Right lung (tissue), 10 donors: ENCODE results near the gene TMEM147. TPM values are rescaled to one million over a fixed set of nuclear protein-coding genes. Genes with fewer than 3 reads are reported as not detected.

Source experiments
- DNase-seq, 2 donors: peaks; one replicate each; pipeline ENCODE4 v3.0.0-alpha.2; 2013
- long read RNA-seq, 8 donors: transcript quantifications; one replicate each; lab custom pipeline, GENCODE V29; 2026
- polyA plus RNA-seq, 5 donors: library from polyadenylated mRNA; unstranded; fragments of 120-200 nt; gene quantifications; one replicate each; pipeline versions ENCODE4 v1.2.1 to v1.2.3, GENCODE V29; 2013; ENCODE audit warnings: inconsistent platforms in 1 of 5, low replicate concordance in 1 of 5; ENCODE audit not compliant: insufficient read length in 5 of 5, insufficient read depth in 1 of 5

Gene TMEM147, protein sequence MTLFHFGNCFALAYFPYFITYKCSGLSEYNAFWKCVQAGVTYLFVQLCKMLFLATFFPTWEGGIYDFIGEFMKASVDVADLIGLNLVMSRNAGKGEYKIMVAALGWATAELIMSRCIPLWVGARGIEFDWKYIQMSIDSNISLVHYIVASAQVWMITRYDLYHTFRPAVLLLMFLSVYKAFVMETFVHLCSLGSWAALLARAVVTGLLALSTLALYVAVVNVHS
- 10 to 100 TPM; 48.9 to 78.4 (median 58.9) TPM for polyA plus RNA-seq
- long read RNA-seq, donor 1, transcript TMEM147-207 (2 exons, 1,783 nt) = minor isoform, 9 of 113 reads
- long read RNA-seq, donor 1, transcript TMEM147-201 (7 exons, 899 nt) = major isoform, 48 of 113 reads
- long read RNA-seq, donor 1, partial matches to known transcripts = 49 of 113 reads
- long read RNA-seq, donor 1, other reads (novel, unspliced or antisense) = 0 of 113 reads
- long read RNA-seq, donor 2, transcript TMEM147-201 (7 exons, 899 nt) = major isoform, 25 of 49 reads
- long read RNA-seq, donor 2, partial matches to known transcripts = 21 of 49 reads
- long read RNA-seq, donor 2, other reads (novel, unspliced or antisense) = 0 of 49 reads
- long read RNA-seq, donor 3, transcript TMEM147-202 (6 exons, 935 nt) = minor isoform, 6 of 102 reads
- long read RNA-seq, donor 3, transcript TMEM147-201 (7 exons, 899 nt) = major isoform, 53 of 102 reads
- long read RNA-seq, donor 3, transcript TMEM147-207 (2 exons, 1,783 nt) = minor isoform, 8 of 102 reads
- long read RNA-seq, donor 3, partial matches to known transcripts = 31 of 102 reads
- long read RNA-seq, donor 3, other reads (novel, unspliced or antisense) = 0 of 102 reads
- long read RNA-seq, donor 4, transcript TMEM147-207 (2 exons, 1,783 nt) = minor isoform, 7 of 57 reads
- long read RNA-seq, donor 4, transcript TMEM147-201 (7 exons, 899 nt) = major isoform, 22 of 57 reads
- long read RNA-seq, donor 4, partial matches to known transcripts = 23 of 57 reads
- long read RNA-seq, donor 4, other reads (novel, unspliced or antisense) = 0 of 57 reads
- long read RNA-seq, donor 5, transcript TMEM147-201 (7 exons, 899 nt) = major isoform, 60 of 116 reads
- long read RNA-seq, donor 5, transcript TMEM147-207 (2 exons, 1,783 nt) = minor isoform, 5 of 116 reads
- long read RNA-seq, donor 5, partial matches to known transcripts = 48 of 116 reads
- long read RNA-seq, donor 5, other reads (novel, unspliced or antisense) = 0 of 116 reads
- long read RNA-seq, donor 6, transcript TMEM147-201 (7 exons, 899 nt) = major isoform, 61 of 121 reads
- long read RNA-seq, donor 6, partial matches to known transcripts = 52 of 121 reads
- long read RNA-seq, donor 6, other reads (novel, unspliced or antisense) = 0 of 121 reads
- long read RNA-seq, donor 7, transcript TMEM147-201 (7 exons, 899 nt) = major isoform, 54 of 92 reads
- long read RNA-seq, donor 7, partial matches to known transcripts = 29 of 92 reads
- long read RNA-seq, donor 7, other reads (novel, unspliced or antisense) = 0 of 92 reads
- long read RNA-seq, donor 8, transcript TMEM147-201 (7 exons, 899 nt) = major isoform, 18 of 36 reads
- long read RNA-seq, donor 8, partial matches to known transcripts = 15 of 36 reads
- long read RNA-seq, donor 8, other reads (novel, unspliced or antisense) = 0 of 36 reads

DNA sequence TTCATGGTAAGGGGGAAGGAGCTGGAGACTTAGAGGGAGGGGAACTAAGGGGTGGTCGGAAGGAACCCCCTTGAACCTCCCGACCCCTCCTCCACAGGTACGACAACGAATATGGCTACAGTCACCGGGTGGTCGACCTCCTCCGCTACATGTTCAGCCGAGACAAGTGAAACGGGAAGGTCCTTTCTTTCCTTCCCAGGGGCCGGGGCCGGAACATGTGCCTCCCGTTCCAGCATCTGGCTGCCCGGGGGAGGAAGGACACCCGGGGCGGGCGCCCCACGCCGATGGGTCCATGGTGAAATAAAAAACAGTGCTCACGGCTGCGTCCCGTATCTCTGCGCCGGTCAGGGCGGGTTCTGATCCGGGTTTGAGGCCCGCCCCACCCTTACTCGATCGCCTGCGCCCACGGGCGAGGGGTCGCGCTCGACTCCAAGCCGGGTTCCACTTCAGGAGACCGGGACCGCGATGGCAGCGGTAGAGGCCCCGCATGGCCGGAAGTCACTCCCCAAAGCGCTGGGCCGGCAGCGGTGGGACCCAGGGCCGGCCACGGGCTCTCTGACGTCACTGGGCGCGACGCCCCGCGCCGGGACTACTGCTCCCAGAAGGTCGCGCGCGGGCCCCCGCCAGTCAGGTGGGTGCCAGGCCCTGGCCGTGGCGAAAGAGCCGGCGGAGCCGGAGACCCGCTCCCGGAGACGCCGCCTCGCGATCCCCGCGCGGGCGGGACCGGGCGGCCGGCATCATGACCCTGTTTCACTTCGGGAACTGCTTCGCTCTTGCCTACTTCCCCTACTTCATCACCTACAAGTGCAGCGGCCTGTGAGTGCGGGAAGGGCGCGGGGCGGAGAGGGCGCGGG is at the start of gene TMEM147:
Gene TMEM147, plus strand, starts transcription at position 626 of the 854 bp plus-strand sequence. Its CDS starts 114 bp downstream, at position 740.
- peak; percentile 90 to 91 for DNase-seq

DNA sequence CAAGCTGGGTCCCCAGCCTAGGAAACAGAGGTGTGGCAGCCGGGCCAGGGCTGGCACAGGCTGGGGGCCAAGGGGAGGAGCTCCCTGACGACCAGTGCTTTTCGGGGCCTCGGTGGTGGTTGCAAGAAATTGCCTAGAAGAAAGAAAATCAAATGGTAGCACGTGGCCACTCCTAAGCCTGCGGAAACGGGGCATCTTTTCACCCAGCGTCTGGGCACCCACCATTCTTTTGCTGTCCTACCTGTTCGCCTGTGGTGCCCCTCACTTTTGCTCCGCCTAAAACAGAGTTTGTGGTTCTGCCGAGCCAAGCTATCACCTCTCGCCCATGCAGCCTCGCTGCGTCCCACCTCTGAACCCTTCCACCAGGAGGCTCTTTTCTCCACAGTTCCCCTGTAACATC is 48.0 kb upstream of the TMEM147 start:
- no peak for DNase-seq

DNA sequence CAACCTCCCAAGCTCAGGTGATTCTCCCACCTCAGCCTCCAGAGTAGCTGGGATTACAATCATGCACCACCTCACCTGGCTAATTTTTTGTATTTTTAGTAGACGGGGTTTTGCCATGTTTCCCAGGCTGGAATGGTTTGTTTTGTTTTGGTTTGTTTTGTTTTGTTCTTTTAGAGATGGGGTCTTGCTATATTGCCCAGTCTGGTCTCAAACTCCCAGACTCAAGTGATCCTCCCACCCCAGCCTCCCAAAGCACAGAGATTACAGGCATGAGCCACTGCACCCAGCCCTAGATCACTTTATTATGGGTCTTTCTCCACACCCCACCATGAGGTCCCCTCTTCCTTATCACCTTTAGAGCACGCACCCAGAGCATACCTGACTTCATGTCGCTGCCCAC is 47.2 kb upstream of the TMEM147 start:
- no peak for DNase-seq

DNA sequence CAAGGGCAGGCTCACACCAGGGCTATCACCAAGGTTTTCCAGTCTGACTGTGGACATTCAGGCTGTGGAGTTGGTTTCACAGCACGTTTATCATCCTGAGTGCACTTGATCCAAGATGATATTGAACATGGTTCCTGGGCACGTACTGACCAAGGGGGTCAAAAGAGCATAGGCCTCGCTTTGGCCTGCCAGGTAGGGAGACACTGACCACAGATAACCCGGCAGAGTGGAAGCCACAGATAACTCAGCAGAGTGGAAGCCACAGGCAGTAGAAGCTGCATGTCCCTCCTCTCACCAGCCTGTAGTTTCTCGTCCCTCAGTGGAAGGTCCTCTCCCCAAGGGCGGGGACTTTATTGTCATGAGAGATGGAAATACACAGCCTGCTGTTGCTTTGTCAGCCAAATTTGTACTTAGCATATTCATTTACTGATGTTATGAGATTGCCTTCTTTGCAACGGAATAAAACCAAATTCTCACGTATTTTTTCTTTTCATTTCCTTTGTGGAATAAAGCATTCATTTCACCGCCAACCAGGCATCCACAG is 46.4 kb upstream of the TMEM147 start:
- DNase-seq = no peak

DNA sequence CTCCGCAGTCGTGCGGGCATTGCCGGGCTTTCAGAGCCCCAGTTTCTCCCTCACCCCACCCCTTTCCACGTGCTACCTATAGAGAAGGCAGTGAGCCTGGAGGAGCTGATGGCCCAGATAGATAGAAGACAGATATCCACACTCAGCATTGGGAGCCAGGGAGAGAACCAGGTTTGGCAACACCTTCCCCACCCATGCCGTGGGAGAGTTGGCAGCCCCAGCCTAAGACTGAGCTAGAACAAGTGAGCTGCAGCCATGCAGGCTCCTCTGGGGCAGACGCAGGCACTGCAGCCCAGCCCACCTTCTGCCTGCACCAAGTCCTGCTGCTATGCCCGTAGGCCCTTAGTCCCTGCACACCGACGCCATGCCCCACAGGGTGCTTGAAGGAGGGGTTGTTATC is 44.8 kb upstream of the TMEM147 start:
- no peak for DNase-seq

DNA sequence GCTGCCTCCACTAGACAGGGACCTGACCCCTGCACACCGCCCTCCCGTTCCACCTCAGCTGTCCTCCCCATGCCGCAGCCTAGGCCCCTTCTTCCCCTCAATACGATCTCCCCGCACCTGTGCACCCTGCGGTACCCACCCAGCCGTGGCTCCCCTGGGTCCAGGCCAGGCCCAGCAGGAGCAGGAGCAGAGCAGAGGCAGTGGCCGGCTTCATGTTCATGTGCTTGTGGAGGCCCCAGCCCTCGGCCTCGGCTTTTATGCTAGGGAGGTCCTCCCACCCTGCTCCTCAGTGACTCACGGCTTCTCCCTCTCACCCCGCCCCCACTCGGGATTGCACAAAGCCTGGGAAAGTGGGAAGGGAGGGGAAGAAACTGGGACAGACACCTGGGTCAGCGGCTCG is 43.7 kb upstream of the TMEM147 start:
- DNase-seq = no peak

DNA sequence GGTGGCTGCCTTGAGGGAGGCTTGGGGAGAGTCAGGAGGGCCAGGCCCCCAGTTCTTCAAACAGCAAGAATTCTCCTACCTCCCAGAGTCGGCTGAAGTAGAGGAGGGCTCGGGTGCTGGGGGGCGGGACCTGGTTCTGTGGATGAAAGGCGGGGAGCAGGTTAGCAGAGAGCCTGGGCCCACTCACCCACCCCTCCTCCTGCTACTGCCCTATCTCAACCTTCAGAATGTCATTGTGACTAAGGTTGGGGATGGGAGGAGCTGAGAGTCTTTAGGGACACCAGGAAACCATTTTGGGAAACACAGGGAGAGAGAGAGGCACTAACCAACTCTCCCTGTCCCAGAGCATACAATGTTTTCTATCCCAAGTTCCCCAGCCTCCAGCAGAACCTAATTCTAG is 42.7 kb upstream of the TMEM147 start:
- DNase-seq = no peak

DNA sequence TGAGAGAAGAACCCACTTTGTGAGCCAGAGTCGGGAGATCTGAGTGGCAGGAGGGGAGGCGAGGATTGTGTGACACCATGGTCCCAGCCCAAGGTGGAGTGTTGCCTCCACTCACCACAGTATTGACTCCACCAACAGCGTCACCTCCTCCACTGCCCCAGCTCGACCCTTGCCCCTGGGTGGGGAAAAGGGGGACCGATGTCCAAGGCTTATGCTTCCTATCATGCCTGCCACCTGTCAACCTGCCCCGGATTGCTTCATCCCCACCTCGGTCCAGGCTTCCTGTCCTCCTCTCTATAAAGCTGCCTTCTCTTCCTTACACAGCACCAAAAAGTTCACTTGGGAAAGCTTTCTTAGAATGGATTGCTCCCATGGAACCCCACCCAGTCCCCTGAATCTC is 39.4 kb upstream of the TMEM147 start:
- no peak for DNase-seq

DNA sequence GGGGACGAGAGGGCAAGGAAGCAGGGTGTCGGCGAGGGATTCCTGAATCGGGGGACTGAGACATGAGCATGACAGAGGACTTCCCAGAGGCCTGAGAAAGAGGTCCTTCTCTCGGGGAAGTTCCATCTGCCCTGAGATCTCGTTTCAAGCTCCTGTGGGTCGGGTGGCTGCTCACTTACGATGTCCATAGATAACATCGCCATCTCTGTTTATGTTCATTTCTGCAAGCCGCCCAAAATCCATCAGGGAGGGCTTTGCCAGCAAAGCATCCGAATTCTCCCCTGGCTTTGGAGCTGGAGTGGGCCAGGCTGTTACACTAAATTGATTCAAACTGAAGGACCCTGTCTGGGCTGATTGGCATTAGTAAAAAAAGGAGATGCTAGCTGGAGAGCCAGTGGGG is 37.9 kb upstream of the TMEM147 start:
- no peak for DNase-seq

DNA sequence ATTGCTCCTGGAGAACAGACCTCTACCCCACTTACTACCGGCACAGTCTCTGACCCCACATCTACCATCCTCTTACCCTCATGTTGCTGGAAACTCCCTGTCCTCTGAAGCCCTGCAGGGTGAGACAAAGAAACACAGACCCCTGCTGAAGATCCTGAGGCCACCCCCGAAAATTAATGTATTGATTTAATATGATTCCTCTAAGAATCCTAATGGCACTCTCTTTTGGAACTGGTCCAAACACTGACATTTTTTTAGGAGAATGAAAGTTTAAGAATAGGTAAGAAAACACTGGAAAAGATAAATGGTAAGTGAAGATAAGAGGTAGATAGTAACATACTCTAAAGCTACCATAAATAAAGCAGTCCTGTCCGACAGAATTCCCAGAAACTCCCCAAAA is 37.3 kb upstream of the TMEM147 start:
- DNase-seq = no peak

DNA sequence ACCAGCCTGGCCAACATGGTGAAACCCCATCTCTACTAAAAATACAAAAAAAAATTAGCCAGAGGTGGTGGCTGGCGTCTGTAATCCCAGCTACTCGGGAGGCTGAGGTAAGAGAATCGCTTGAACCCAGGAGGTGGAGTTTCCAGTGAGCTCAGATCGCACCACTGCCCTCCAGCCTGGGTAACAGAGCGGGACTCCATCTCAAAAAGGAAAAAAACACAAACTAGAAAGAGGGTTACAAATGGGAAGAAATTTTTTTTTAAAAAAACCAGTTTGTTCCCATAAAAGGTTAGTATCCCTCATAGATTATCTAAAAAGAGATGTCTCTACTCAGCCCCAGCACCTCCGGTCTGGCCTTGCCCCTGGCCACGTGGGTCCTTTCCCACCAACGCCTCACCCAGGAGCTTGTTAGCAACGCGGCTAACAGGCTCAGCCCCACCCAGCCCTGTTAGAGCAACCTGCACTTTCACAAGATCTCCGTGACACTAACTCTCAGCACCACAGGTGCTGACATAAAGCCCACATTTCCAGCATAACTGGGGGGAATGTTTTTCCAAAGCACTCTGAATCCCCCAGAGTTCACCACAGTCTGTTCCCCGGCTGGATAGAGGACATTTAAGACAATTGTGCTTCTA is 36.3 kb upstream of the TMEM147 start:
- peak in 1 of 2 donors; percentile 19 for DNase-seq

DNA sequence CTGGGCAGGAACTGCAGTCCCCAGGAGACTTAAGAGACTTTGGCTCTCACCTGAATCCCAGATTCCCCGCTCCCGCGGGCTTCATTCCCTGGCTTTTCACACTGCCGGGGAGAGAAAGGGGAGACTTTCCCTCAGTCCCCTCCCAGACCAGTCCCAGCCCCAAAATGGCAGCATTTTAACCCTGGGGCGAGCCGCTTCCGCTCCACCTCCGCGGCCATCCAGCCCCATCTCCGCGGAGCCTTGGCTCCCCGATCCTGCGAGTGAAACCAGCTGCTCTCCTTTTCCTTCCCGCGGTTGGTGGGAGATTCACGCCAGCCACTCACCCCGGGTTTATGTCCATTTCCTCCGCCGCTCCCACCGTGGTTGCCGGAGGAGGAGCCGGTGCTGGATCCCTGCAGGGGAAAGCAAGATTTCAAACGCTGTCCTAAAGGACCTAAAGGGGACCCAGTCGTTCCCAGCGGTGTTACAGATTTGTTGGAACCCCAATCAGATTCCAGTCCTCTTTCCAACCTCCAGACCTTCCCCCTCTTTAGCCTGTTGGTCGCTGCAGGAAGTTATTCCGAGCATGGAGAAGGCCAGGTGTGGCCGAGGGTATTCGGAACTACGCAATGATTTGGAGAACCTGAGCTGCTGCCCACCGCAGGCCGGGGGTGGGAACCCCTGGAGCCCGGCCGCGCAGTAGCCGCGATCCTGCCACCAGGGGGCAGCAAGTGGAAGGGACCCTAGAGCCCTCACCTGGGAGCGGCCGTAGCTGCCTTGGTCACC is 35.4 kb upstream of the TMEM147 start:
- peak; percentile 79 to 80 for DNase-seq

DNA sequence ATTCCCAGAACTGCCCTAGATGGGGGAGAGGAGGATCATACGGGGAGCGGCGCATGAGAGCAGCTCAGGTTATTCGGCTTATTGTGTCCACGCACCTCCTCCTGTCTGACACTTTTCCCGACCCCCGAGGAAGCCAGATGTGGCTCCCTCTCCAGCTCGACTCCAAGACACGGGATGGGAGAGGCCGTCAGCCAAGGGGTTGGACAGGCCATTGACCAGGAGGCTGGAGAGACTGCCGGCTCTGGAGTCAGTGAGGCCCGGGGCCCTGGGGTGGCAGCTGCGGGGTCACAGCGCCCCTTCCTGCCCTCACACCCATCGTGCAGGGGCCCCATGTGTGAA is 34.8 kb upstream of the TMEM147 start:
- DNase-seq = no peak

DNA sequence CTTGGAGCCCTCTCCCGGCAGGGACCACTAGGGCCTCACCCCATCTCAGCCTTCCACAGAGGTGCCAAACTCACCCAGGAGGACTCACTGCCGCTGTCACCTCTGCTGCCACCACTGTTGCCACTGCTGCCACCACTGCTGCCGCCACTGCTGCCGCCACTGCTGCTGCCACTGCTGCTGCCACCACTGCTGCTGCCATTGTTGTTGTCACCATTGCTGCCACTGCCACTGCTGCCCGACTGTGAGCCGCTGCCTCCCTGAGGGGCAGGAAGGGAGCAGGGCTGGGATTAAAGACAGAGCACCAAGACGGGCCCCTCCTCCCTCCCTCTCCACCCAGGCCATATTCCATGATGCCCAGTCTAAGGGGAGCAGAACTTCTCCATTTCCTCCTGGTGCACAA is 34.1 kb upstream of the TMEM147 start:
- DNase-seq = no peak

DNA sequence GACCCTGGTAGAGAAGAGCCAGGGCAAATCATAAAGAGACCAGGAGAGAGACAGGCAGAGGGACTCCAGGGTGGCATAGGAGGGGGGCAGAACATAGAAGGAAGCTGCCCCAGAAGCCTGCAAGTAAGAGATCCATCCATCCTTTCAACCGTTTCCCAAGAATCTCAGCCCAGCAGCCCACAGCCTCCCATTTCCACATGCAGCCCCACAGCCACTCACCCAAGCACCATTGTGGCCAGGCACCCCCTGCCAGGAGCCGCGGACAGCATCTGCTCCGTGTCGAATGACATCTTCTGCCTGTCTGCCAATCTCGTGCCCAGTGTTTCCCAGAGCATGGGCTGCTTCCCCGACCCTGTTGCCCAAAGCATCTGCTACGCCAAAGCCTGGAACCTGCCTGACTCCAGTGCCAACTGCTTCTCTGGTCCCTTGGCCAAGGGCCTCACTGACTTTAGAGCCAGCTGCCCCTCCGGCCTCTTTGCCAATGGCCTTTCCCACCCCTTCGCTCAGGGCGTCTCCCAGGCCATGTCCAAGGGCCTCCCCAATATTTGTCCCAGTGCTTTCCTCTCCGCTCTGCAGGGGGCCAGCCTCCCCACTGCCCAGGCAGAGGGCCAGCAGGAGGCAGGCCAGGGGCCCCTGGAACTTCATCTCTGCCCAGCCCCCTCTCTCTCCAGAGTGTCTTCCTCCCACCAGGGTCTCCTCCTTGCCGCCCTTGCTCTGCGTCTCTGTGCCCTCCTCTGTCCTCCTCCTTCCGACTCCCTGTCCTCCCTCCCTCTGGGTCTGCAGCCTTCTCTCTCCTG is 32.4 kb upstream of the TMEM147 start:
- DNase-seq = no peak

DNA sequence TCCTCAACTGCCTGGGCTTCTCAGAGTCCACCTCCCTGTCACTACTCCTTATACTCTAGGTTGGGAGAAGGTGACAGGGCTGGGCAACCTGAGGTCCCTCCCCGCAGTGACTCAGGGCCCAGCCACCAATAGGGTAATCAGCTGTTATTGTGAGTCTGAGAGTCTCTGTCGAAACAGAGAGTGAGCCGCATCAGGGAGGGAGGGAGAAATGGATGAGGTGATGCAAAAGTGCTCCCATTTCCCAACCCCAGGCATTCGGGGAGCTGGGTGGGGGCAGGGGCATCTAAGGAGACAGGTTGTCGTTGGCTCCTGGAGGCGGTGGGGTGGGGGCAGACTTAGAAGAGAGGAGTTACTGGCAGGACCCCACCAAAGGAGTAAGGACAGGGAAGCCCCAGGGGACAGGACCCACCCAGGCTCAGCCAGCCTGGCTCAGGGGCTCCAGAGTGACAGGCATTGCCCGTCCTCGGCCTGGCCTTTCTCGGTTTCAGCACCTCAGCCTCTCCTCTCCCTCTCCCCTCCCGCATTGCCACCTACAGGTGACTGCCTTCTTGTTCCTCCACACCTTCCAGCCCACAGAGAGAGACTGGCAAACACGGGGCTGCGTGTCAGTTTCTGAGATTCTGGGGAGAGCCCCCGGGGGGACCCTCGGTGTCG is 31.7 kb upstream of the TMEM147 start, which contains the start of gene DMKN:
Gene DMKN, minus strand, starts transcription at position 22 of the 654 bp plus-strand sequence. CDS start 174 bp downstream, outside the sequence.
- no peak for DNase-seq

DNA sequence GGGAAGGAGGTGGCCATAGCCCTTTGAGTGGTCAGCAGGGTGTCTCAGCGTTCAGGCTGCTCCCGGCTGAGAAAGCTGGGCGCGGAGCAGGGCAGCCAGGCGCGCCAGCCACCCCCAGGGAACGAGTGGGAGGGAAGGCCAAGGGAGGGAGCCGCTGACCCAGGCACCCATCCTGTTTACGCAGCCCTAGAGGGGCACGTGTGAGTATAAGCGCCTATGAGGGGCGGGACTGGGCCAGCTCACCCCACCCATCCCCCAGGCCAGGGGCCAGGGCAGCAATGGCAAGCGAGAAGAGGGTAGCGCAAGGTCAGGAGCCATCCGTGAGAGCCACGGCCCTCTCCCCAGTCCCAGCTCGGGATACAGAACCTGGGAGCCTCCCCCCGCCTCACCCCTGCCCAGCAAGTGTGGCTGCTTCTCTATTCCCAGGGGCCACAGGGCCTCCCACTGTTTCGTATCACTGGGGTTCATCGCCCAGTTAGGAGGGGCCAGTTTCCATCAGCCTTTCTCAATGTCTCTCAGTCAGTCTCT is 31.1 kb upstream of the TMEM147 start:
- DNase-seq = no peak
